Gastrocnemius medialis (tissue), 4 donors: ENCODE data around the gene ZDHHC4. TPM values are rescaled to one million over a fixed set of nuclear protein-coding genes. Genes with fewer than 3 reads are reported as not detected.

Source experiments
- ATAC-seq, 2 donors: fragments of 150-250 bp; one replicate each; pipeline ENCODE4 v1.9.1; 2016
- DNase-seq, 2 donors: peaks; one replicate each; pipeline ENCODE4 v3.0.0-alpha.2; 2019
- H3K27ac ChIP-seq, 4 donors: fragments of 200-600 bp; sonication (generic); 1 replicate in 1 of 4; 2 replicates in 3 of 4; pipeline ENCODE4 v1.5.1; 2016 to 2018; ENCODE audit warnings: mild to moderate bottlenecking in 2 of 4, moderate library complexity in 1 of 4
- H3K27me3 ChIP-seq, 3 donors: fragments of 200-600 bp; sonication (generic) in 2 of 3; 1 replicate in 1 of 3; 2 replicates in 2 of 3; pipeline versions ENCODE4 v1.5.1 to v1.6.0; 2016 to 2019; ENCODE audit warnings: mild to moderate bottlenecking in 1 of 3, moderate library complexity in 1 of 3
- H3K36me3 ChIP-seq, 2 donors: fragments of 200-600 bp; sonication (generic) in 1 of 2; one replicate each; pipeline ENCODE4 v1.5.1; 2017 to 2018
- H3K4me1 ChIP-seq, 2 donors: fragments of 200-600 bp; sonication (generic) in 1 of 2; one replicate each; pipeline ENCODE4 v1.5.1; 2016 to 2017; ENCODE audit warnings: mild to moderate bottlenecking in 2 of 2
- H3K4me3 ChIP-seq, 4 donors: fragments of 200-600 bp; sonication (generic) in 3 of 4; 1 replicate in 1 of 4; 2 replicates in 3 of 4; pipeline ENCODE4 v1.5.1; 2016 to 2019; ENCODE audit warnings: mild to moderate bottlenecking in 2 of 4
- H3K9me3 ChIP-seq, 3 donors: fragments of 200-600 bp; sonication (generic) in 2 of 3; 1 replicate in 1 of 3; 2 replicates in 2 of 3; pipeline ENCODE4 v1.5.1; 2016 to 2019
- CTCF ChIP-seq, 5 experiments: fragments of 450-650 bp in 3 of 5; fragments of 200-600 bp in 2 of 5; sonication (generic) in 2 of 5; IDR thresholded peaks in 4 of 5; conservative IDR thresholded peaks in 1 of 5; 1 replicate in 4 of 5; 2 replicates in 1 of 5; pipeline ENCODE4 v1.5.1; 2016 to 2019; ENCODE audit warnings: antibody characterized with exemption in 5 of 5, mild to moderate bottlenecking in 3 of 5, moderate library complexity in 3 of 5
- POLR2A ChIP-seq, 2 donors: fragments of 450-650 bp; IDR thresholded peaks; one replicate each; pipeline ENCODE4 v1.6.1; 2017; ENCODE audit warnings: antibody characterized with exemption in 2 of 2, mild to moderate bottlenecking in 2 of 2, moderate library complexity in 2 of 2
- in situ Hi-C, 4 donors: fragments of 200-750 bp; cut with MboI; loops; one replicate each; pipeline versions ENCODE4 v1.15.0 to v1.8.0; 2017; ENCODE audit warnings: low sequenced_read_pairs in 4 of 4
- intact Hi-C: fragments of 100-400 bp; cut with DNase I; formaldehyde crosslinking; loops from one replicate; pipeline ENCODE4 v1.15.1; 2023; ENCODE audit warnings: low total_unique reads
- total RNA-seq, 4 donors: library from RNA; depleted of rRNA; stranded (reverse); fragments of >200 nt; gene quantifications; one replicate each; pipeline versions ENCODE4 v1.1.0 to v1.2.3, GENCODE V29; 2016

The ZDHHC4 gene
- total RNA-seq, 4 donors from 2014 or later, result 52.7 to 88.6 (median 70.5) TPM

DNA sequence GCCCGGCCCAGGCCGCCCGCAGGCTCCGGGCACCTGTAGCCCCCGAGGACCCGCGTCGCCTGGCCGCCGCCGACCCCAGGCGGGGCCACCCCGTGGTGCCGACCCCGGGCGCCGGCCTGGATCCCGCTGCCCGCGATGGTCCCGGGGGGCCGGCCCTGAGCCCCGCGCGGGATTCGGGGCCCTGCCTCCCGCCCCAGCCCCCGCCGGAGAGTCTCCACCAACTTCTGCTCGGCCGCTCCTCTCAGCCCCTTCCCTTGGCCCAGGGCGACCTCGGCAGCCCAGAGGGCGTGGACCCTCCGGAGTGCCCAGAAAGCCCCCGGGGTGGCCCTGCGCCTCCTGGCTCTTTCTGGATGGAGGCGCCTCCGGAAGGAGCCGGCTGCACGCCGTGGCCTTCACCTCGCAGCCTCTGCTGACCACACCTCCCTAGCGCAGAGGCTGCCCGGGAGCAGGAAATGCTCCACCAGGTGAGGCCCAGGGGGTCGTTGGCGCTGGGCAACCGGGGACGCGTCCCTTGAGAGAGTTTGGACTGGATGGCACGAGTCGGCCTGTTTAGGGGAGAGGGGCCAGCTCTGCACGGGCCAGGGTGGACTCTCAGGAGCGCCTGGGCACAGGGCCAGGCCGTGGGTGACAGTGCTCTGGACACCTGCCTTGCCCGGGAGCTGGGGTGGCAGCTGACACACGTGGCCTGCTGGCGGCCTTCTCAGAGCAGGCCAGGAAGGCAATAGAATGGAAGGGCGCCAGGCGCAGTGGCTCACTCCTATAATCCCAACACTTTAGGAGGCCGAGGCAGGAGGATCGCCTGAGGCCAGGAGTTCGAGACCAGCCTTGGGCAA, 38.7 kb downstream of the ZDHHC4 start:
- H3K9me3 ChIP-seq, result no peaks in the 10 kb centered on the region
- H3K4me3 ChIP-seq, result peak overlapping the region; percentile 65 to 77 (median 67)
- peaks cover 4 to 5% of the 10 kb centered on the region in 2 donors for H3K4me1 ChIP-seq
- ATAC-seq, result peak in 1 of 2 donors; percentile 36
- TF ChIP-seq CTCF (IDR thresholded peaks at IDR 0.05 in 4 of 5, conservative IDR thresholded peaks at IDR 0.05 in 1 of 5) (no peak), POLR2A (IDR thresholded peaks at IDR 0.05) (no peak)
- peaks cover 0 to 3% of the 10 kb centered on the region in 2 donors for H3K36me3 ChIP-seq
- H3K27me3 ChIP-seq, result no peaks in the 10 kb centered on the region
- DNase-seq, result no peak
- in situ Hi-C loops, result no loop called here
- no peak overlapping the region for H3K27ac ChIP-seq
- intact Hi-C loops, result no loop called here

DNA sequence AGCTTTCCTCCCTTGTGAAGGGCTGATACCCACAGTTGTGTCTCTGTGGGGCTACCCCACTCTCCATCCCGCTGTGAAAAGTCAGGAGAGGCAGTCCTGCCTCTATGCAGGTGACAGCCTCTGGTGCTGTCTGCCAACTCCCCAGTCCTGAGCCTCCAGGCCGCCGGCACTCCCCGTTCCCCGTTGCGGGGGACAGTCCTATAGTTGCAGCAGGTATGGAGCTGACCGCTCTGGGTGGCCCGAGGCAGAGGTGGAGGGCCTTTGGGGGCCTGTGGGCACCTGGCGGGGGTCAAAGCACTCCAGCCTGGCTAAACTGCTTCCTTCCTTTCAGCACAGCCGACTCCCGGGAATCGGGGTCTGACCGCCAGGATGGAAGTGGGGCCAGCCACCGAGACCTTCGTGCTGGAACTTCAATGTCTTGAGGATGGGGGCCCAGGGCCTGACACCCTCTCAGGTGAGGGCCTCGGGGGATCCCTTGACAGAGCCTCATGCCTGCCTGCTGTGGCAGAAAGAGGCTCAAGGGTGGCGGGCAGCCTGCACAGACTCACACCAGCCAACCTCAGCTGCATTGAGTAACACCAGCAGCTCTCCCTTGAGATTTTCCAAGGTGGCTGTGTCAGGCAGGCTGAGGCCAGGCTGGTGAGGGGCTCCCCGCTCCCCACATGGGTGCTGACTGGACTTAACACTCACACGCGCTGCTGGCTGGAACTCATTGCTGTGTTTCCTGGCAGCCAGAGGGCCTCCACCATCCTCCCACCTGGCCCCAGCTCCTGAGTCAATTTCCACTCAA, 39.8 kb downstream of the ZDHHC4 start:
- Histone ChIP-seq H3K36me3 (peaks cover 0 to 11% of the 10 kb centered on the region in 2 donors), H3K4me3 (no peak overlapping the region), H3K9me3 (no peaks in the 10 kb centered on the region), H3K27me3 (no peaks in the 10 kb centered on the region), H3K27ac (no peak overlapping the region), H3K4me1 (peaks cover 4 to 5% of the 10 kb centered on the region in 2 donors)
- intact Hi-C loops (no loop called here), in situ Hi-C loops (no loop called here)
- ATAC-seq (no peak), DNase-seq (no peak)
- TF ChIP-seq POLR2A (IDR thresholded peaks at IDR 0.05), result no peak
- no peak for TF ChIP-seq CTCF (IDR thresholded peaks at IDR 0.05 in 4 of 5, conservative IDR thresholded peaks at IDR 0.05 in 1 of 5)

- no peak overlapping the region for H3K27ac ChIP-seq
- in situ Hi-C loops, result no loop called here
- no peak for DNase-seq
- peaks cover 4 to 5% of the 10 kb centered on the region in 2 donors for H3K4me1 ChIP-seq
- intact Hi-C loops, result no loop called here
- no peaks in the 10 kb centered on the region for H3K9me3 ChIP-seq
- TF ChIP-seq CTCF (IDR thresholded peaks at IDR 0.05 in 4 of 5, conservative IDR thresholded peaks at IDR 0.05 in 1 of 5) (no peak), POLR2A (IDR thresholded peaks at IDR 0.05) (no peak)
- no peaks in the 10 kb centered on the region for H3K27me3 ChIP-seq
- ATAC-seq, result no peak
- peaks cover 0 to 11% of the 10 kb centered on the region in 2 donors for H3K36me3 ChIP-seq
- H3K4me3 ChIP-seq, result no peak overlapping the region
Observed at GRCh38 chr7:6618621-6619020, 41.4 kb downstream of the ZDHHC4 start.

DNA sequence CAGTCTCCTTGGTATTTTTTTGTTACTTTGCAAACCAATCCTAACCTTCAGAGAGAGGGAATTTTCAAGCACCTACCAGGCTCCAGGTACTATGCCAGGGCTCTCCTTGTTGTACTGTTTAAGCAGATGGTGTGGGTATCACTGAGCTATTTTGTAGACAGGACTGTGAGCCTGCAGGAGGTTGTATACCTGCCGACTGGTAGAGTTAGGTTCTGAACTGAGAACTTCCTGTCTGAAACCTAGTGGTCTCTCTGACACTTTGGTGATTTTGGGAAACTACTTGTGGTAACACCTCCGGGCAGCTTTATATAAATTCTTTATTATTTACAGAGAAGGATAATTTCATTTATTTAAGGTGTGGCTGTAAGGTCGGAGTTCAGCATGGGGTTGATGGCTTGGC, 42.7 kb downstream of the ZDHHC4 start:
- DNase-seq (no peak), ATAC-seq (no peak)
- peaks cover 4 to 5% of the 10 kb centered on the region in 2 donors for H3K4me1 ChIP-seq
- H3K27me3 ChIP-seq, result no peaks in the 10 kb centered on the region
- in situ Hi-C loops (no loop called here), intact Hi-C loops (no loop called here)
- H3K36me3 ChIP-seq, result peaks cover 0 to 11% of the 10 kb centered on the region in 2 donors
- H3K27ac ChIP-seq, result no peak overlapping the region
- TF ChIP-seq CTCF (IDR thresholded peaks at IDR 0.05 in 4 of 5, conservative IDR thresholded peaks at IDR 0.05 in 1 of 5) (no peak), POLR2A (IDR thresholded peaks at IDR 0.05) (no peak)
- H3K9me3 ChIP-seq, result no peaks in the 10 kb centered on the region
- no peak overlapping the region for H3K4me3 ChIP-seq
